Keratinocyte (primary cell): ENCODE results near the gene ANKRD6. TPM values are rescaled to one million over a fixed set of nuclear protein-coding genes. Genes with fewer than 3 reads are reported as not detected.

Experiments
- DNase-seq: peaks from one replicate; pipeline ENCODE4 v3.0.0-alpha.2; 2011; ENCODE audit warnings: low read depth, missing footprints, low spot score
- FAIRE-seq: peaks from 2 replicates; lab custom pipeline; 2011; peaks lifted over from hg19 to GRCh38; lab: Jason Lieb, UNC
- H2AFZ ChIP-seq: 2 replicates; pipeline ENCODE4 v1.6.0; 2012; ENCODE audit warnings: low read length, control low read depth, inconsistent platforms; ENCODE audit not compliant: control insufficient read depth
- H3K27ac ChIP-seq: 2 replicates; pipeline ENCODE4 v1.5.1; 2011; ENCODE audit warnings: low read length; ENCODE audit not compliant: control insufficient read depth, insufficient read depth
- H3K27me3 ChIP-seq: 3 replicates; pipeline ENCODE4 v1.6.0; 2011; ENCODE audit warnings: low read length; ENCODE audit not compliant: control insufficient read depth, insufficient read depth; ENCODE audit errors: extremely low read depth
- H3K36me3 ChIP-seq, 2 experiments: 2 replicates in 1 of 2; 3 replicates in 1 of 2; pipeline ENCODE4 v1.5.1; 2011; ENCODE audit warnings: low read length in 2 of 2, mild to moderate bottlenecking in 1 of 2; ENCODE audit not compliant: control insufficient read depth in 2 of 2, insufficient read depth in 2 of 2; ENCODE audit errors: extremely low read depth in 1 of 2
- H3K4me1 ChIP-seq: 3 replicates; pipeline ENCODE4 v1.5.1; 2011; ENCODE audit warnings: low read length; ENCODE audit not compliant: control insufficient read depth, insufficient read depth; ENCODE audit errors: extremely low read depth
- H3K4me2 ChIP-seq: 3 replicates; pipeline ENCODE4 v1.6.0; 2011; ENCODE audit warnings: low read depth, low read length; ENCODE audit not compliant: control insufficient read depth, insufficient read depth; ENCODE audit errors: extremely low read depth
- H3K4me3 ChIP-seq, 3 experiments: fragments of 200-600 bp in 1 of 3; sonication (generic) in 1 of 3; 2 replicates in 2 of 3; 3 replicates in 1 of 3; pipeline ENCODE4 v1.5.1; 2011 to 2016; ENCODE audit warnings: low read length in 3 of 3, mild to moderate bottlenecking in 3 of 3, control low read depth in 2 of 3, inconsistent platforms in 1 of 3, low read depth in 1 of 3, mixed read lengths in 1 of 3, mixed run types in 1 of 3, moderate library complexity in 1 of 3; ENCODE audit not compliant: control insufficient read depth in 2 of 3, insufficient read depth in 2 of 3; ENCODE audit errors: extremely low read depth in 1 of 3
- H3K79me2 ChIP-seq: 2 replicates; pipeline ENCODE4 v1.6.0; 2012; ENCODE audit warnings: low read length; ENCODE audit not compliant: control insufficient read depth, insufficient read depth
- H3K9ac ChIP-seq: 3 replicates; pipeline ENCODE4 v1.6.0; 2011; ENCODE audit warnings: low read length; ENCODE audit not compliant: control insufficient read depth, insufficient read depth; ENCODE audit errors: extremely low read depth
- H3K9me1 ChIP-seq: 3 replicates; pipeline ENCODE4 v1.6.0; 2011; ENCODE audit warnings: low read length; ENCODE audit not compliant: control insufficient read depth, insufficient read depth; ENCODE audit errors: extremely low read depth
- H3K9me3 ChIP-seq: 2 replicates; pipeline ENCODE4 v1.5.1; 2012; ENCODE audit warnings: low read depth, low read length; ENCODE audit not compliant: control insufficient read depth
- H4K20me1 ChIP-seq: 3 replicates; pipeline ENCODE4 v1.6.0; 2011; ENCODE audit warnings: low read length; ENCODE audit not compliant: control insufficient read depth, insufficient read depth; ENCODE audit errors: extremely low read depth
- EZH2 ChIP-seq: IDR thresholded peaks from one replicate; pipeline ENCODE4 v1.6.1; 2012; ENCODE audit warnings: inconsistent platforms, mild to moderate bottlenecking, low read length, moderate library complexity
- dilution Hi-C: fragments of 300-500 bp; cut with MboI; formaldehyde crosslinking; loops from one replicate; pipeline ENCODE4 v1.7.0; 2020; ENCODE audit warnings: low sequenced_read_pairs; ENCODE audit not compliant: extremely low pct_ligation_motif_present
- polyA plus RNA-seq, 5 experiments: library from polyadenylated mRNA; depleted of rRNA in 3 of 5; stranded (reverse) in 3 of 5; stranded (forward) in 1 of 5; unstranded in 1 of 5; fragments of >200 nt; gene quantifications; 1 replicate in 1 of 5; 2 replicates in 3 of 5; 3 replicates in 1 of 5; pipeline versions ENCODE4 v1.2.1 to v1.2.3, GENCODE V29; 2011 to 2012; ENCODE audit warnings: missing spikeins in 2 of 5, low read depth in 1 of 5, low replicate concordance in 1 of 5
- TF ChIP-seq, protein P1 (sequence below), 3 experiments: IDR thresholded peaks in 1 of 3; conservative IDR thresholded peaks in 1 of 3; optimal IDR thresholded peaks in 1 of 3; 2 replicates in 2 of 3; 3 replicates in 1 of 3; pipeline versions ENCODE3 to v1.5.1; 2011; ENCODE audit warnings: low read length in 3 of 3, mild to moderate bottlenecking in 3 of 3, moderate library complexity in 2 of 3, control low read depth in 1 of 3, inconsistent platforms in 1 of 3; ENCODE audit not compliant: insufficient read depth in 2 of 3; ENCODE audit errors: extremely low read depth in 1 of 3

The ANKRD6 gene
- polyA plus RNA-seq, 1 donor (not counting 4 experiments of a cell fraction or from before 2014, with no cell fraction given), result 5.7 TPM

DNA sequence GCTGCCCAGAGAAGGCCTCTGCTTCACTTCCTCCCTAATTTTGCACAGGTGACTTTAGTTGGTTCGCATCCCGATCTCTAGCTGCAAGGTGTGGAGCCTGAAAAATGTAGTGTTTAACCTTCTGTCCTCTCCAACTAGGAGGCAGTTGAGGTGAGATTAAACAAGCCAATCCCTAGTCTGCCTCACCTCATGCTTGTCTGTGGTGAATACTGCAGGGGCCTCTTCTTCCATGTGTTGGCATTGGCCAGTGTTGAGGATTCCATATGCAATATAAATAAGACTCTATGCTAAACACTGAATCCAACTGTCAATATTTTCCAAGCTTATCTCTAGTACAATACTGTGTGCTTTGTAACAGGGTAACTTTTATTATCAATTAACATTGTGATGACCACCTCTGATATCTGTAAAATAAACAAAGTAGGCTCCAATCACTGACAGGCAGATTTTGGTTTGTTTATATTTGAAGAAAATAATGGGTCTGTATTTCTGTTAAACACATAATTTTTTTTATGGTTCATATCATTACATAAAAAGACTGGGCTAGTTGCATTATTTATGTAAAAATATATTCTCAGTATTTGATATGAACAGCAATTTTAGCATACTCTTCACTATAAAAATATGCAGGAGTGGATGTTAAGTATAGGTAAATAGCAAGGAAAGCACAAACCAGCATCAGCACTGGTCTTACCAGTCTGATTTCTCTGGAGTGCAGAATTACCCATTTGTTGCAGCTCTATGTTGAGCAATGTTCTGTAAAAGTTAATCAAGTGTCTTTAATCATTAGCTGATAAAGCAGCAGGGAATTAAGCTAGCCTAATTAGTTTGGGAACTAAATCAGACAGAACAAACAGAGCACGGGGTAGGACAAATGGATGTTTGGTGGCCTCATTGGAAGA is 74.0 kb downstream of the ANKRD6 start:
- FAIRE-seq (no peak), DNase-seq (no peak)
- Histone ChIP-seq H3K4me1 (no peaks in the 10 kb centered on the region), H3K79me2 (no peaks in the 10 kb centered on the region), H3K9me3 (no peaks in the 10 kb centered on the region), H3K27ac (no peak overlapping the region), H4K20me1 (no peaks in the 10 kb centered on the region), H3K9me1 (no peaks in the 10 kb centered on the region), H3K36me3 (no peaks in the 10 kb centered on the region), H3K27me3 (no peaks in the 10 kb centered on the region), H2AFZ (no peak overlapping the region), H3K9ac (no peak overlapping the region), H3K4me3 (no peak overlapping the region), H3K4me2 (no peak overlapping the region)
- dilution Hi-C loops, result no loop called here
- no peak for TF ChIP-seq EZH2
- TF ChIP-seq, protein P1, sequence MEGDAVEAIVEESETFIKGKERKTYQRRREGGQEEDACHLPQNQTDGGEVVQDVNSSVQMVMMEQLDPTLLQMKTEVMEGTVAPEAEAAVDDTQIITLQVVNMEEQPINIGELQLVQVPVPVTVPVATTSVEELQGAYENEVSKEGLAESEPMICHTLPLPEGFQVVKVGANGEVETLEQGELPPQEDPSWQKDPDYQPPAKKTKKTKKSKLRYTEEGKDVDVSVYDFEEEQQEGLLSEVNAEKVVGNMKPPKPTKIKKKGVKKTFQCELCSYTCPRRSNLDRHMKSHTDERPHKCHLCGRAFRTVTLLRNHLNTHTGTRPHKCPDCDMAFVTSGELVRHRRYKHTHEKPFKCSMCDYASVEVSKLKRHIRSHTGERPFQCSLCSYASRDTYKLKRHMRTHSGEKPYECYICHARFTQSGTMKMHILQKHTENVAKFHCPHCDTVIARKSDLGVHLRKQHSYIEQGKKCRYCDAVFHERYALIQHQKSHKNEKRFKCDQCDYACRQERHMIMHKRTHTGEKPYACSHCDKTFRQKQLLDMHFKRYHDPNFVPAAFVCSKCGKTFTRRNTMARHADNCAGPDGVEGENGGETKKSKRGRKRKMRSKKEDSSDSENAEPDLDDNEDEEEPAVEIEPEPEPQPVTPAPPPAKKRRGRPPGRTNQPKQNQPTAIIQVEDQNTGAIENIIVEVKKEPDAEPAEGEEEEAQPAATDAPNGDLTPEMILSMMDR (optimal IDR thresholded peaks at IDR 0.05 in 1 of 3, IDR thresholded peaks at IDR 0.05 in 1 of 3, conservative IDR thresholded peaks at IDR 0.05 in 1 of 3; ENCODE audit: extremely low read depth in 1 of 3, insufficient read depth in 2 of 3, low read length in 3 of 3), result no peak

DNA sequence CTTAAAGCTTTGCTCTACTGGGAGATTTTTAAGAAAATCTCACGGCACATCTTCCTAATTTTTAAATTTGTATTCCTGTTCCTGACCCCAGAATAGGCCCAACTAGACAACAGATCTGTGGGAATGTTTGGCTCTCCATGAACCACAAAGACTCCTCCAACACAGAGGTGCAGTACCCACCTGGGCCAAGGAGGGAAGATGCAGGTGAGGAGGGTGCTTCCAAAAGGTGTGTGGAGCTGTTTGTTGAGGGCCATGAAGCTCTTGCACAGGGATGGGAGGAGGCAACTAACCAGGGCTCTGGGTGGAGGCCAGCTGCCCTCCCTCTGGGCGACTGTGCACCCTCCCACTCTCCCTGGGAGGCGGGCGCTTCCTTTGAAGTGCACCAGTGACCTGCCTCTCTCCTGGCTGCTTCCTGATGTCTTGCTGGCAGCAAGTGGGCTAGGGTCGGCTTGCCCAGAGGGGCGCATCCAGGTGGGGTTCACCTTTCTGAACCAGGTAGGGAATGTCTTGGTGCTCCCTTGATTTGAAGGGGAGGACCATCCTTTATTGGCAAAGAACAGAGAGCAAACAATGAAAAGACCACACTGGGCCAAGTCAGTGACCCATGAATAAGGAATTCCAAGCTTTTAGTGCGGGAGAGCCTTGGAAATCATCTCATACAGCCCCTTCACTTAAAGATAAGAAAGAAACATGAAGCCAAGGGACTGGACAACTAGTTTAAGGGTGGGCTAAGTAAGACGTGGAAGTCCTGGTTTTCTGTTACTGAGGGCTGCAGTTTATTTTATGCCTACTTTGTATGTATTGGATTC is 76.0 kb downstream of the ANKRD6 start:
- H3K27me3 ChIP-seq, result no peaks in the 10 kb centered on the region
- no peaks in the 10 kb centered on the region for H3K9me3 ChIP-seq
- dilution Hi-C loops, result no loop called here
- H3K27ac ChIP-seq, result no peak overlapping the region
- H3K4me3 ChIP-seq, result no peak overlapping the region
- FAIRE-seq, result no peak
- DNase-seq, result no peak
- no peak overlapping the region for H3K9ac ChIP-seq
- no peak overlapping the region for H2AFZ ChIP-seq
- no peaks in the 10 kb centered on the region for H4K20me1 ChIP-seq
- TF ChIP-seq, protein P1 (optimal IDR thresholded peaks at IDR 0.05 in 1 of 3, IDR thresholded peaks at IDR 0.05 in 1 of 3, conservative IDR thresholded peaks at IDR 0.05 in 1 of 3; ENCODE audit: extremely low read depth in 1 of 3, insufficient read depth in 2 of 3, low read length in 3 of 3), result no peak
- TF ChIP-seq EZH2, result no peak
- H3K4me2 ChIP-seq, result no peak overlapping the region
- no peaks in the 10 kb centered on the region for H3K4me1 ChIP-seq
- no peaks in the 10 kb centered on the region for H3K36me3 ChIP-seq
- H3K79me2 ChIP-seq, result no peaks in the 10 kb centered on the region
- no peaks in the 10 kb centered on the region for H3K9me1 ChIP-seq
